ENCODE results near the gene HDAC7.
"Not testable (repeated sequence)": the region's sequence is repeated elsewhere in the genome, so short reads cannot be mapped to it uniquely, and the experiment has no call there.

Gene HDAC7

DNA sequence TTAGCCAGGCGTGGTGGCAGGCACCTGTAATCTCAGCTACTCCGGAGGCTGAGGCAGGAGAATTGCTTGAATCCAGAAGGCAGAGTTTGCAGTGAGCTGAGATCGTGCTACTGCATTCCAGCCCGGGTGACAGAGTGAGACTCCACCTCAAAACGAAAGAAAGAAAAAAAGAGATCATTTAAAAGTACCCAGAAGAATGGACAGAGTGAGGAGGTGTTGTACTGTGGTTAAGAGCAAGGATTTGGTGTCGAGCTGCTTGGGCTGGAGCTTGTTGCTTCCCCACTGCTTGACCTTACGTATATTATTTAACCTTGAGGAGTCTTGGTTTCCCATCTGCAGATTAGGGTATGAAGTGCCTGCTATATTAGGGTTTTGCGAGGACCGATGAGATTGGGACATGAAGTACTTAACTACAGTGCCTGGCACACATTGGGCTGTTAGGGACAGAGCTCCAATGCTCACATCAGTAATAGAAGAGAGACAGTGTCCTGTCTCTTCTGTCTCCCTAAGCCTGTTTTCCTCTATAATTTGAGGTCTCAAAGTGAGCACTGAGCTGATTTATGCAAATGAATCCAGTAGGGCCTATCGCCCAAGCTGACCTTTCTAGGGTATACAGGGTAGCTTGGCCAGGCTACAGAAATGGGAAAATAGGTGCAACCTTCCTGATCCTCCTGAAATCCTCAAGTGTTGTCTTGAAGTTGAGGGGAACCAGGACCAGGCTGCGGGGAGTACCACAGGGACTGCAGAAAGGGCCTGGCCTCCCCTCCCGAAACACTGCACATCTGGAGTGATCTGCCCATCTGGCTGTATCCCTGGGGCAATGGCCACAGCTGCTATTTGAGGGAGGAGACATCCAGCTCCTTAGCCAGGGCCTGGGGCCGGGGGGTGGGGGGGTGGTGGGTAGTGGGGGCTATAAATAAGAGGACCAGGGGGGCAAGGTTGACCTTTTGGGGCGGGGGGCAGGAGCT is 8.6 kb upstream of the HDAC7 start:
- no peak for DNase-seq

DNA sequence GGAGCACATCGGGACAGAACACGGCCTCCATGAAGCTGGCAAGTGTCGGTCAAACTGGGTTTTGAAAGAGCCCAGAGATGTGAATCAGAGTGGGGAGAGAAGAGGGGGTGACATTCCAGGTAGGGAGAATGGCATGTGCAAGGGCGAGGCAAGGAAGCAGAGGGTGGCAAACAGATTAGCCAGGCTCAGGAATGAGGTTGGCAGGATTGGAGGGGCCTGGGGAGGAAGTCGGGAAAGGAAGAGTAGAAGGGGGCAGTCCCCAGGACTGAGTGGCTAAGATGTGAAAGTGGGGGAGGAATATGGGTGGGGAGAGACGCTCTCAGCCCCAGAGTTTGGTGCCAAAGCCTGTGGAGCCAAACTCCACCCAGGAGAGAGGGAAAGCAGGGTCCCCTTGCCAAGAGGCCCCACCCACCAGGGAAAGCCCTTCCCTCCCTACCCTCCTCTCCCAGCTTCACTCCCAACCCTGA is 5.5 kb upstream of the HDAC7 start:
- no peak for DNase-seq

DNA sequence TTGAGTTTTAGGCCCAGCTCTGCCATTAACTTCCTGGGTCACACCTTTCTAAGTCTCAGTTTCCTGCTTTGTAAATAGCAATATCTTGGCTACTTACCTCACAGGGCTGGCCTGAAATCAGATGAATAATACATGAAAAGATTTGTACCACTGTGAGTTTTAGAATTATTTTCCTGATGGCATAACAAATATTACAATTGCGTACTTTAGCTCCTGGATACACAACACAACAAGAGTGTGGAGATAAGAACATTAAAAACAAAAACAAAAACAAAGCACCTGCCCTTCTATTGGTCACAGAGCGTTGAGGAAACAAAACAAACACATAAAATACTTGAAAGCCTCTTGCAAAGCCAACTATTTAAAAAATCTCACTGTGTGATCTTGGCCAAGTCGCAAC is 4.9 kb upstream of the HDAC7 start:
- DNase-seq = no peak

DNA sequence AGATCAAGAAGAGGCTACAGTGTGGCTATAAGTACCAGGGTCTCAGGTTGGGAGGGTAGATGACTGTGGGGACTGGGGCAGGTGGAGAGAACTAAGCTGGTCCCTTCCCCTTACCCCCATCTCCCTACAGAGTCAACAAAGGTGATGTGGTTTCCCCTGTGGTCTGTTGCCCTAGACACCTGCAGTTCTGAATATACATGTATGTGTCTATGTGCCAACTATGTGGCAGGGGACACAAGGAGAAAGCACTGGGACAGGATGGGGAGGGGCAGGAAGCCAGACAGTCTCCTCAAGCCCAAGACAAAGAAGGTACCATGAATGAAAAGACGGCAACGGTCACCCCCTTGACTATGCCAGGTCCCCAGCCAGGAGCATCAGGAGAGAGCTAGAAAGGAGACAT is 4.5 kb upstream of the HDAC7 start:
- DNase-seq = no peak

DNA sequence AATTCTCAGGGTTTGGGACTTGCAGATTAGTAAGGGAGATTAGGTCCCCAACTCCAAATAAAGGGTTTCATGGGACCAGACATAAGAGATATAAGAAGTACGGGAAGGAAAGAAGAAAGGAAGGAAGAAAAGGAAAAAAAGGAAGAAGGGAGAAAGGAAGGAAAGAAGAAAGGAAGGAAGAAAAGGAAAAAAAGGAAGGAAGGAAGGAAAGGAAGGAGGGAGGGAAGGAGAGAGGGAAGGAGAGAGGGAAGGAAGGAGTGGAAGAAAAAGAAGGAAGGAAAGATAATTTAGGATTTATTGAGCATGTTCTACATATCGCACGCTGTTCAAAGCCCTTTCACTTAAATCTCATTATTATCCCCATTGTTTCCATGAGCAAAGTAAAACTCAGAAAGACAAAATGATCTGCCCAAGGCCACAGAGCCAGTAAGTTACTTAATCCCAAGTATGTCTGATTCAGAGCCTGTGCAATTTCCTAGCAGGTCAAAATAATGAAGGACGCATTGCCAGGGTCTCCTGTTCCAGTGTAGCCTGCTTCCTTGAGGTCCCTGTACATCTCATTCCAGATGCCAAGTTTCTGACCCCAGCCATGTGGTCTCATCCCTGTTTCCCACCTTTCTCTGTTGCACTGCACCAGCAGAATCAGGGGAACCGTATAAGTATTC is 3.9 kb upstream of the HDAC7 start:
- no peak for DNase-seq

DNA sequence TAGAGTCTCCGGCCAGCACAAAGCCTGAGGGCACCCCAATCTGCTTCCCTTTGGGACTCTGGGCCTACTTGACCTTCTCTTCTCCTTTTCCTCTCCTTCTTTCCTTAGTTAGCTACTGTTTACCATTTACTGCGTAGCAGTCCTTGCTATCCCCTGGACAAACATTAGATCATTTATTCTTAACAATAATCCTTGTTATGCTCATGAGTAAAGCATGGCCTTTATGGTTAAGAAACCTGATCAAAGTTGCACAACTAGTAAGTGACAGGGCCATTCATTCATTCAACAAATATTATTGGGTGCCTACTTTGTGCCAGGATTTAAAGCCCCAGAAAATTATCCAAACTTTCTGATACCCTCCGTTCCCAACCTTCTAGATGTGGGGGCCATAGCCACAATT is 3.2 kb upstream of the HDAC7 start:
- DNase-seq = no peak

DNA sequence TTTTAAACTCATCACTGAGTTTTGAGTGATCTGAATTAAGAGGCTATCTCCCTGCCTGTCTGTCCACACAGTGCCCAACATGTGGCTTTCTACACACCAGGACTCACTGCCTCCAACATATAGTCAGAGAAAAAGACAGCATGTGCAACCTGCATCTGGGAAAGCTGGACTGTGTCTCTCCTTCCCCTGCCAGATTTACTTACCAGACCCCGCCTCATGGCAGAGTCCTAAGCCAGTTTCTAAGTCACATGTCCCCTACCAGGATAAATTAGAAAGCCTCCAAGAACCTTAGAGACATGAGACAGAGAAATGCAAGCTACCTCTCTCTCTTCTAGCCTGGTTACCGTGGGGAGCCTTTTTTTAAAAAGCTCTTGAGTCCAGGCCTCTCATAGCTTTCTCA is 2.7 kb upstream of the HDAC7 start:
- no peak for DNase-seq

DNA sequence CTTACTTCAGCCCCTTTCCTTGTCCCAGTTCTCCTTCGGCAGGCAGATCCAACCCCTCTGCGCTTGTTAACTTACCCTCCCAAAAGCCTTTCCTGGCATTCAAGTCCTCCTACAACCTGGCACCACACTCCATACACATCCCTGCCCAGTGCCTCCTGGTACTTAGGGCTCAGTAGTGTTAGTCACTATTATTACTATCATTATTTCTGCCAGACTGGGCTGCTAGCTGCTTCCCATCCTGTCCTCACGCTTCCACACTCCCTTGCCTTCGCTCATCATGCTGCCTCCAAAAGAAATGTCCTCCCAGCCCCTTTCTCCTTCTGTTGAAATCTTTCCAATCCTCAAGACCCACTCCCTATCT is 1.6 kb upstream of the HDAC7 start:
- DNase-seq = no peak

DNA sequence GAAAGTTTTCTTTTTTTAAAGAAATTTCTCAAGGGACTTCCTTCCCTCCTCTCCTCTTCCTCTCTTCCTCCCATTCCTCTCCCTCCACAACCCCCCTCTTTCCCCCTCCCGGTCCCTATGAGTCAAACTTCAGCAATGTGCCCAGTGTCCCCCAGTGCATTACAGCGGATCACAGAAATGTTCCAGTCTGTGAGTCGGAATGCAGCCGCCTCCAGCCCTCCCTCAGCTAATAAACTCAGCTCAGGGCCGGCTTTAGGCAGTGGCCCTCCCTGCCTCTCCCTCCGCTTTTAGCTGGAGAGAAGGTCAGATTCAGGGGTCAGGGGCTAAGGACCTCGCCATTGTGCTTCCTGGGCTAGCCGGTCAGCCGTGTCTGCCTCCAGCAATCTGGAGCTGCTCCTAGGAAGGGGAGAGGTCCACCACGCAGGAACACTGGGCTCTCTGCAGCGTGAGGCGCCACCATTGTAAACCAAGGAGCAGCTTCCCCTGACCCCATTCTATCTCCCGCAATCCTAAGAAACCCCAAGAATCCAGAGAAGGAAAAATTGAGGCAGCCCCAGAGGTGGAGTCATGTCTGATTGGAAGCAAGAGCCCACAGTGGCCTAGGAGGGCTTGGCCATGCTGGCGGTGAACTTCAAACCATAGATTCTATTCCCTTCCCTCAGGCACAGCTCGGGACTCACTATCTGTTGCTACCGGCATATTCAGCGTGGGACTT is 1.1 kb upstream of the HDAC7 start:
- DNase-seq = no peak

DNA sequence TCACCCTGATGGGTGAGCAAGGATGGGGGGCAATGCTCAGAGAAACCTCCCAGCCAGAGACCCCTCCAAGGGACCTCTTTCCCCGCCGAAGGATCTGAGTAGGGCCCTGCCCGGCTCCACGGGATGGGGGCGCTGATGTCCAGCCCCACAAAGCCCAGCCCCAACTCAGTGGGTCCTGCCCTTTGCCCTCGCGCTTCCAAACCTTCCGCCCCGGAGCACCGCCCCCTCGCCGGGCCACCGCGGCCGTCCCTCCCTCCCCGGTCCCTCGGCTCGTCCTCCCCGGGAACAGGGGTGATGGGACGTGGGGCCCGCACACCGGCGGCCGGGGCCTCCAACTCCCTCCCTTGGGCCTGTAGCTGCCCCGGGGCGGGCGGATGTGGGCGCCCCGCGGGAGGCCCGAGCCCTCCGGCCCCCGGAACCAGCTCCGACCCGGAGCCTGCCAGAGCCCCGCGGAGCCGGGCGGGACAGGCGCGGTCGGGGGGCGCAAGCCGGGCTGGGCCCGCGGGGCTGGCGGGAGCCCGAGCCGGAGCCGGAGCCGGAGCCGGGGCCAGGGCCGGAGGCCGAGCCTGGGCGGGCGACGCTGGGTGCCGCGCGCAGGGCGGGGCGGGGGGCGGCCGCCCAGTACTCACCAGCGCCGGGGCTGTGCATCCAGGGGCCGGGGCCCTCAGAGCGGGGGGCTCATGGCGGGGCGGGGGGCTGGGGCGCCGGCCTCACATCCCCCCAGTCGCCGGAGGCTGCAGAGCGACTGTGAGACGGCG is 386 bp downstream of the HDAC7 start:
- peak; percentile 66 for DNase-seq

DNA sequence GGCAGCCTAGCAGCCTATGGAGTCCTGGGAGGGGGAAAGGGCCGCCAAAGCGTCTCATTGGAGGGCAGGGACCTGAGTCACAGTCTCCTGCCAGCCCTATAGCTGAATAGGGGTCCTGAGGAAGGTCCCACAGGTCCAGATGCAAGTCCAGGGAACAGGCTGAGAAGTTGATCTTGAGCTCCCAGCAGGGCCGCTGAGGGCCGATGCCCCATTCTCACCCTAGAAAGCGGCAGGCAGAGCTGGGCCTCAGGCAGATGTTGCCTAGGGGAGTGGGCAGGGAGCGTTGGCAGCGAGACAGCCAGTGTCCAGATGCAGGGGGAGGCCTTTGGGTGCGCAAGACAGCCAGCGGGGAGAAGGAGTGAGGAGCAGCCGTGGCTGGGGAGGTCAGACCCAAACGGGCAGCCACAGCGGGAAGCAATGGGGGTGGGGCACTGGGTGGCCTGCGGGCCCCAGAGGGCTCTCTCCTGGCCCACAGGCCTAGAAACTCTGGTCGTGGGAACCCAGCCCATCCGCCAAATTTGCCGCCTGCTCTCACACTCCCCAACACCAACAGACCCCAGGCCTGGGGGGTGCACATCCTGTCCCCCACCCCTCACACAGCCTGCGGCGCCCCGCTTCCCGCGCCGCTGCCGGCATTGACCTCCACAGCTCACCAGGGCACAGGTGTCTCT is 1.1 kb downstream of the HDAC7 start:
- peak; percentile 45 for DNase-seq

DNA sequence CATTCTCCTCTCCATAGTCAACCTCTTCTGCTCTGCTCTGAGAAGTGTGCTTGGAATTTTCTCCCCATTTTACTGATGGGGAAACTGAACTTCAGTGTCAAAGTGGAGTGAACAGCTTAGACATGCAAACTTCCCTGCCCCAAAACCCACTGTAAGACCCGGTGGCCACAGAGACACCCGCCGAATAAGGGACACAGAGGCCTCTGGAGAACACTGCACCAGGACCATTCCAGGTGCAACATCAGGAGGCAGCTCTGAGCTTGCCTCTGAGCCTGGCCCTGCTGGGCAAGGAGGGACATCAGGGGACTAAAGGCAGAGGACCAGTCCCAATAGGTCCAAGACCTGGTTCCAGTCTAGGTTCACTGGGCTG is 1.7 kb downstream of the HDAC7 start:
- no peak for DNase-seq

DNA sequence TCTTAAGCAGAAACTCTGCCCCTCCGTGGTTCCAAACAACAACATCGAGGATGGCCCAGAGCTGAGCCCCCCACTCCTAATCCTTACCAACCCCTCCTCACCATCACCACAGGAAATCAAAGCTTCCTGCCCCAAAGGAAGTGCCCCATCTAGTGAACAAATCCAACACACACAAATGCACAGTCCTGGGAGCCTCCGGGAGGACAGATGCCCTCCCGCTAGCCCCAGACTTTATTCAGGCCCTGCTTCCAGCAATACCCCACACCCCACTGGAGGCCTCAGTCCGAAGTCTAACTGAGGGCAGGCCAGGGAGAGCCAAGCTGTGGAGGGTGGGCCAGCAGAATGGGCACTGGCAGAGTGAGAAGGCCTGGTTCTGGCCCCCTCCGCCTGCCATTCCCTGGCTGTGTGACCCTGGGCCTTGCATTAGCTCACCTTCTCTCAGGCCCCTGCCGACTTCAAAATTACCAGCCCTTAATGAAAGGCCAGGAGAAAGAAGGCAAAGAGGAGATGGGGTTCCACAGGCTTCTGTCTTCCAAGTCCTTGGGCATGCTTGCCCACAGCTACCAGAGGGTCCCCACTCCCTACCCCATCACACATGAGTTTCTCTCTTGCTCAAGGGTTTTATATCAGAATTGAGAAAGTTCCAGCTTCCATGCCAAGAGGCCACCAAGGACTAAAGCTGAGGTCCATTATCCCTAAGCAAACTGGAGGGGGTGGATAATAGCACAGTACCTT is 2.3 kb downstream of the HDAC7 start:
- DNase-seq = peak; percentile 54

DNA sequence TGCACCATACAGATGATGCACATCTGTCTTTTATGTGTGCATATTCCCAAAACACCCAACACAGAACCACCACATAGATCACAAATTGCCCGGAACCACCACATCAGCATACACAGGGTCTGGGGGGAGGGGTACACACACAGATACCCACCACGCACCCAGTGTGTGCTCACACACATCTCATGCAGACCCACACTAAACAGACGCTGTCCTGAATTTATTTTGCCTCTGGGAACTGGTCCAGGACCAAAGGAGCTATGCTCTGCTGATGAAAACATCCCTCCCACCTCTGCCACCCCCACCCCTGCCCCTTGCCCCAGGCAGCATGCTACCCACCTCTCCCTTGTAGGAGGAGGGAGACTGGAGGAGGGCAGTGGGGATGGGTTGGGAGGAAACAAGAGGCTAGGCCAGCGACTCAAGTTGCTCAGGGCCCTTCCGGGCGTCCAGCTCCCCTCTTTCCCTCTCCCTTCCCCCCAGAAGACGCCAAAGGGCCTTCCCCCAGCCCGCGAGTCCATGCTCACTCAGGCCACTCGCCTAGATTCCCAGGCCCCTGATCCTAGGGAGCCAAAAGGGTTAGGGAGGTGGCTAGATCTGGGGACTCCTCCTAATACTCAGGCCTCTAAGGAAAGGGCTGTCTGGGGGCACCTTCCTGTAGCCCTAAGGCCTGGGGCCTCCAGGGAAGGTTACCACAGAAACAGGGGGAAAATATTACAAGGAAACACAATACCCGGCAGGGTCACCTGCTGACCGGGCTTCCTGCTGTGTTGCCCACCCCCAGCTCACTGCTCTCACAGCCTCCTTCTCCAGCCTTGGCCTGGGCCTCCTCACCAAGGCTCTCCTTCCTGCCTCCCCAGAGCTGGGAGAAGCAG is 3.1 kb downstream of the HDAC7 start:
- DNase-seq = no peak

DNA sequence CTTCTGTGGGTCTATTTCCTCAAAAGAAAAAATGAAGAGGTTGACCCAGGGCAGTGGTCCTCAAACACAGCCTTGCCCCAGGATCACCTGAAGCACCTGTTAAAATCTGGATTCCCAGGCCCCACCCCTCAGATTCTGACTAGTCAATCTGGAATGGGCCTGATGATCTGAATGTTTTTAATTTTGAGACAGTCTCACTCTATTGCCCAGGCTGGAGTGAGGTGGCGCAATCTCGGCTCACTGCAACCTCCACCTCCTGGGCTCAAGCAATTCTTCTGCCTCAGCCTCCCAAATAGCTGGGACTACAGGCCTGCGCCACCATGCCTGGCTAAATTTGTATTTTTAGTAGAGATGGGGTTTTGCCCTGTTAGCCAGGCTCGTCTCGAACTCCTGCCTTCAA is 4.3 kb downstream of the HDAC7 start:
- DNase-seq = not testable (repeated sequence)

DNA sequence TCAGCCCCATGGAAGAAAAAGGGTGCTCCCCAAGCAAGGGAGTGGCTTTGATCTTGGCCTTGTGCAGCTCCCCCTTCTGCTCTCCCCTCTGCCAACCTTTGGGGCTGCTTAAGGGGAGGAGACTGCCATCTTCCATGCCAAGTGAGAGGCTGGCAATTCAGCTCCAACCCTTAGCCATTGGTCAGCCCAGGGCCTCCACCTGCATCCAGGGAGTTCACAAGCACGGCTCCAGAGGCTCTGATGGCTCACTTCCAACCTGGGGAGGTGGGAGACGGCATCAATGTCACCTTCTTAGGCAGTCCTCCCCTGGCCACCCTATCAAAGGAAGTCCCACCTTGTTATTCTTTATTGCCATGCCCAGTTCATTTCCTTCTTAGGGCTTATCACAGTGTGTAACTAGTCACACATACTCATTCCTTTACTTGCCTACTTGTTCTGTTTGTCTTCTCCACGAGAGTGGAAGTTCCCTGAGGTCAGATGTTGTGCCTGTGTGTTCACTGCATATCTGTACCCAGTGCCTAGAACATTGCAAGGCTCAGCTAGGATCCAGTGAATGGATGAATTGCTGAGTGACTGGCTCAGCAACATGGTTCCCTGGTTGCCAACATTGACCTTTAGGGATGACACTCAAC is 5.0 kb downstream of the HDAC7 start:
- peak; percentile 74 for DNase-seq

DNA sequence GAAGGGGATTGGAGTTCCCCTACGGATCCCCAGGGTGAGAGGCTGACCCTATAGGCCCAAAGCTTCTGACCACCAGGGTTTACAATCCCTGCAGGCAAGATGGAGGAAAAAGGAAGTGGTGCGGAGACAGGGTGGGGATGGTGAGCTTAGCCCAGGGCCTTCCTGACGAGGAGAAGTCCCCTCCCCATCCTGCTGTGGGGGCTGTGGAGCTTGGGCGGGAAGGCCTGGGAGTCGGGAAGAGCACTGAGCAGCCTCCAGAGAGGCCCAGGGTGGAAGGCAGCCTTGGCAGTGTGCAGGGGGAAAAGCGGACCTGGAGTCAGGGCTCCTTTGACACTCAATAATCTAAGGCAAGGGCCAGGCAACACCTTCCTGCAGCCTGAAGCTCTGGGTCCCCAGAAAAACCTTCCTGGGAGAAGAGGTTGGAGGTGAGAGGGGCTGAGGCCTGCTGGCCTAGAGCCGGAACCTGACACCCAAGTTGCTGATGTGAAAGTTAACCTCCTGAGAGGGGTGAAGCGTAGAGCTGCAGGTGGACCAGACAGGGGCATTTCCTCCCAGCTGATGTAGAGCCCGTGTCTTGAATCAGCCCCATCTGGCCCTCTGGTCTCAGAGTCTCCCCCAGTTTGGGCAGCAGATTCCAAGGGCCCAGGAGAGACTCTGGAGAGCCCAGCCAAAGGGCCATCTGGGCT is 6.0 kb downstream of the HDAC7 start:
- DNase-seq = peak; percentile 56

DNA sequence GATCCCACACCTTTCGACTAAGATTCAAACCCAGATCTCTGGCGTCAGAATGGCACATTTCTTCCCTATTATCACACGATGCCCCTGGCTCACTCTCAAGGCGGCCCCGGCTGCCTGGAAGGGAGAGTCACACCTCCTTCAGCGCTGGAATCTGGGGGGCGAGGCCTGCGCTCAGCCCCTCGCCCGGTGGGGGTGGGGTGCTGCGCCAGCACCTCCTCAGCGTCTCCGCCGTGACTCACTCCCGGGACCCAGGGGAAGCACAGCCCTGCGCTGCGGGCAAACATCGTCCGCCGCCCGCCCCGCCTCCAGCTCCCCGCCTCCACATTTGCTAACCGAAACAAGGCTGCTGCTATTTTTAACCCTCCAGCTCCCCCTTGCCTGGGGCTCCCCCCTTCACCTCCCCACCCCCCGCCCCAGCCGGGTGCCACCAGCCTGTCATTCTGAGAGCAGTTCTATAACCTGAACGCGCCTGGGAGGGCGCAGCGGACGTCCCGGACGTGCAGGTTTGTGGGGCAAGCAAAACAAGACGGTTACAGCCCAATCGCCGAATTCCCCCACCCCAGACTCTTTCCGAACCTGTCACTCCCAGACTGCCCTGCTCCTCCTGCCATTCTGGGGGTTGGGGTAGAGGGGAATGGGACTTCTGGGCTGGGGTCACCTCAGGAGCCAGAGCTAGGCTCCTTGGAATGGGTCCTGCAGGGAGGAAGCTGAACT is 6.7 kb downstream of the HDAC7 start:
- peak; percentile 97 for DNase-seq
